ENCODE data around the gene ST3GAL3.
A peak's percentile ranks its signal among the peaks of the same experiment; 100 is the strongest.

The ST3GAL3 gene

DNA sequence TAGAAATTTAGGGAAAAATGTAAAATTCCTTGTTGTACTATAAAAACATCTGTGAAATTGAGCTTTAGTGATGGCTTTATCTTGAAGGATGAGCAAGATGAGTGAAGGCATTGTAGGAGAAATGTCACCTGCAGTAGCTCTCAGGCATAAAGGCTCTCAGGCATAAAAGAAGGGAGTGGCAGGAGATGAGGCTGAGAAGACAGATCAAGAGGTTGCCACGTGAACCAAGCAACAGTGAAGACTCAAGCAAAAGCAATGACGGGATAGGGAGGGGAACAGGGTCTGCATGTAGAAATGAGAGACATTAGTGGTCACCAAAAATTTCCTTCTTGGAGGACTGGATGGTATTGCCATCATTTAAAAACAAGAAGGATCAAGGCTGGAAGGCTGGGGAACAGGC, 98.8 kb downstream of the ST3GAL3 start:
- Histone ChIP-seq H3K4me1 (ENCODE audit: control insufficient read depth, insufficient read depth, low read length) (no peaks in the 10 kb centered on the region), H3K36me3 (ENCODE audit: insufficient read depth, low read length) (peaks cover 3% of the 10 kb centered on the region), H3K4me3 (ENCODE audit: low read length) (no peak overlapping the region)

DNA sequence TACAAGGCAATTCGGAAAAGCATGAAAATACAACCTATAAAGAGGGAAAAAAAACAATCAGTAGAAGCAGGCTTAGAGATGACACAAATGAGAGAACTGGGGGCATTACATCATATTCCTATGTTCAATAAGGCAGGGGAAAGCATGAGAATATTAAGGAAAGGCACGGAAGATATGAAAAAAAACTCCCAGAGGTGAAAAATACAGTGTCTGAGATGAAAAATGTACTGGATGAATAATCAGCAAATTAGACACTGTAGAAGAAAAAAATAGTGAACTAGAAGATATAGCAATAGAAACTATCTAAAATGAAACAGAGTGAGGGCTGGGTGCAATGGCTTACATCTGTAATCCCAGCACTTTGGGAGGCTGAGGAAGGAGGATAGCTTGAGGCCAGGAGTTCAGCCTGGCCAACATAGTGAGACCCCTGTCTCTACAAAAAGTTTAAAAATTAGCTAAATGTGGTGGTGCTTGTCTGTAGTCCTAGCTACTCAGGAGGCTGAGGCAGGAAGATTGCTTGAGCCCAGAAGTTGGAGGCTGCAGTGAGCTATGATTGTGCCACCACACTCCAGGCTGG, 101.8 kb downstream of the ST3GAL3 start:
- Histone ChIP-seq H3K36me3 (ENCODE audit: insufficient read depth, low read length) (no peaks in the 10 kb centered on the region), H3K4me2 (ENCODE audit: low read length) (no peak overlapping the region), H3K4me1 (ENCODE audit: control insufficient read depth, insufficient read depth, low read length) (no peaks in the 10 kb centered on the region), H3K9me3 (replicated peaks; ENCODE audit: low read length) (no peaks in the 10 kb centered on the region), H3K27me3 (ENCODE audit: control insufficient read depth, insufficient read depth, low read length) (no peaks in the 10 kb centered on the region), H3K4me3 (ENCODE audit: low read length) (no peak overlapping the region), H3K9ac (ENCODE audit: low read depth, low read length) (no peak overlapping the region)

More for the DNA sequence above, 98.8 kb downstream of the ST3GAL3 start:
- Histone ChIP-seq H3K9me3 (replicated peaks; ENCODE audit: low read length) (no peaks in the 10 kb centered on the region), H3K27me3 (ENCODE audit: control insufficient read depth, insufficient read depth, low read length) (no peaks in the 10 kb centered on the region), H3K4me2 (ENCODE audit: low read length) (no peak overlapping the region), H3K9ac (ENCODE audit: low read depth, low read length) (no peak overlapping the region)

DNA sequence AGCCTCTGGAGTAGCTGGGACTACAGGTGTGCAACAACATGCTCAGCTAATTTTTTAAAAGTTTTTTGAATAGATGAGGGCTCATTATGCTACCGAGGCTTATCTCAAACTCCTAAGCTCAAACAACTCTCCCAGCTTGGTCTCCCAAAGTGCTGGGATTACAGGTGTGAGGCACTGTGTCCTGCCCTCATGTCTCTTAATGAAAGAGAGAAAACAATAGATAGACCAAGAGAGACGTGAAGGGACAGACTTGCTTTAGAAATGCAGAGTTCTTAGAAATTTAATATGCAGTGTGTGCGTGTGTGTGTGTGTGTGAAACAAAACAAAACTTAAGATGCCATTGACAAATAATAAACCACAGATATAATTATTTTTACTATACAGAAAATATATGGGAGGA, 105.2 kb downstream of the ST3GAL3 start:
- H3K4me1 ChIP-seq (ENCODE audit: control insufficient read depth, insufficient read depth, low read length), result no peaks in the 10 kb centered on the region
- H3K4me3 ChIP-seq (ENCODE audit: low read length), result no peak overlapping the region
- no peaks in the 10 kb centered on the region for H3K9me3 ChIP-seq (replicated peaks; ENCODE audit: low read length)
- no peaks in the 10 kb centered on the region for H3K27me3 ChIP-seq (ENCODE audit: control insufficient read depth, insufficient read depth, low read length)
- H3K36me3 ChIP-seq (ENCODE audit: insufficient read depth, low read length), result peaks cover 10% of the 10 kb centered on the region
- no peak overlapping the region for H3K9ac ChIP-seq (ENCODE audit: low read depth, low read length)
- no peak overlapping the region for H3K4me2 ChIP-seq (ENCODE audit: low read length)

DNA sequence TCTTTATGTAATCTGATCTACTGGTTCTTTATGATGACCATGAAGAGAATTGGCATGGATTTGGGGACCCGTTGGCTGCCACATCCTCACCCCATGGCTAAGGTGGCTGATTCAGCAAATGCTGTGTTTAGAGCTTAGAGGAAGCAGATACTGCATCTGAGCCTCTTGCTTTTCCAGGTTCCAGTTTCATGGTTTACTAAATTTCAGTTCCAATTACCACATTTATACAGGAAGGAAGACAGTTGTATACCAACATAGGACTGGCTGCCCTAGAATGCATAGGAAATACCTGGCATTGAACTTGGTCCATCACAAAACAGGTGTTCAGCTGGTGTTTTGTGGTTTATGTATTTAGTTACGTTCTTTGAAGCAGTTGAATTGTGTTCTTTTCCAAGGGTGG, 107.1 kb downstream of the ST3GAL3 start:
- H3K9me3 ChIP-seq (replicated peaks; ENCODE audit: low read length), result no peaks in the 10 kb centered on the region
- H3K27me3 ChIP-seq (ENCODE audit: control insufficient read depth, insufficient read depth, low read length), result no peaks in the 10 kb centered on the region
- no peak overlapping the region for H3K4me3 ChIP-seq (ENCODE audit: low read length)
- H3K9ac ChIP-seq (ENCODE audit: low read depth, low read length), result no peak overlapping the region
- H3K4me1 ChIP-seq (ENCODE audit: control insufficient read depth, insufficient read depth, low read length), result no peaks in the 10 kb centered on the region
- H3K36me3 ChIP-seq (ENCODE audit: insufficient read depth, low read length), result peaks cover 11% of the 10 kb centered on the region
- H3K4me2 ChIP-seq (ENCODE audit: low read length), result no peak overlapping the region

DNA sequence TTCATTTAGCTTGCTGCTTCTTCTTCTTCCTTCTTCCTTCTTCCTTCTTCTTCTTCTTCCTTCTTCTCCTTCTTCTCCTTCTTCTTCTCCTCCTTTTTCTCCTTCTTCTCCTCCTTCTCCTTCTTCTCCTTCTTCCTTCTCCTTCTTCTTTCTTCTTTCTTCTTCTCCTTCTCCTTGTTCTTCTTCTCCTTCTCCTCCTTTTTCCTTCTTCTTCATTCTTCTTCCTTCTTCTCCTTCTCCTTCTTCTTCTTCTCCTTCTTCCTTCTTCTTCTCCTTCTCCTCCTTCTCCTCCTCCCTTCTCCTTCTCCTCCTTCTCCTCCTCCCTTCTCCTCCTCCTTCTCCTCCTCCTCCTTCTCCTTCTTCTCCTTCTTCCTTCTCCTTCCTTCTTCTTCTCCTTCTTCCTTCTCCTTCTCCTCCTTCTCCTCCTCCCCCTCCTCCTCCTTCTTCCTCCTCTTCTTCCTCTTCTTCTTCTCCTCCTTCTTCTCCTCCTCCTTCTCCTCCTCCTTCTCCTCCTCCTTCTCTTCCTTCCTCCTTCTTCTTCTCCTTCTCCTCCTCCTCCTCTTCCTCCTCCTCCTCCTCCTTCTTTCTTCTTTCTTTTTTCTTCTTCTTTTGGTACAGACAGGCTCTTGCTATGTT, 110.1 kb downstream of the ST3GAL3 start:
- no peak overlapping the region for H3K4me3 ChIP-seq (ENCODE audit: low read length)
- H3K9me3 ChIP-seq (replicated peaks; ENCODE audit: low read length), result no peaks in the 10 kb centered on the region
- H3K9ac ChIP-seq (ENCODE audit: low read depth, low read length), result no peak overlapping the region
- H3K27me3 ChIP-seq (ENCODE audit: control insufficient read depth, insufficient read depth, low read length), result no peaks in the 10 kb centered on the region
- peaks cover 11% of the 10 kb centered on the region for H3K4me1 ChIP-seq (ENCODE audit: control insufficient read depth, insufficient read depth, low read length)
- no peak overlapping the region for H3K4me2 ChIP-seq (ENCODE audit: low read length)
- H3K36me3 ChIP-seq (ENCODE audit: insufficient read depth, low read length), result peaks cover 16% of the 10 kb centered on the region

DNA sequence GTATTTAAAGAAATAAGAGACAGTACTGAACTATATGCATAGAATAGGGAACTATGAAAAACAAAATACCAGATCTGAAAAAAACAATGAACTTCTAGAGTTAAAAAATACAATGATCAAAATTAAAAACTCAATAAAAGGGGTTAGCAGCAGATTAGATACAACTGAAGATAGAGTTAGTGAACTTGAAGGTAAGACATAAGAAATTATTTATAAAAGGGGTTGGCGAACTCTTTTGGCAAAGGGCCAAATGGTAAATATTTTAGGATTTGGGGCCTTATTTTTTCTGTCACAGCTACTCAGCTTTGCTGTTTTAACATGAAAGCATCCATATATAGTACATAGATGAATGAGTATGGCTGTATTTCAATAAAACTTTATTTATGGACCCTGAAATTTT, 111.4 kb downstream of the ST3GAL3 start:
- Histone ChIP-seq H3K36me3 (ENCODE audit: insufficient read depth, low read length) (peaks cover 16% of the 10 kb centered on the region), H3K27me3 (ENCODE audit: control insufficient read depth, insufficient read depth, low read length) (no peaks in the 10 kb centered on the region), H3K9me3 (replicated peaks; ENCODE audit: low read length) (no peaks in the 10 kb centered on the region), H3K4me1 (ENCODE audit: control insufficient read depth, insufficient read depth, low read length) (peaks cover 13% of the 10 kb centered on the region), H3K4me2 (ENCODE audit: low read length) (no peak overlapping the region), H3K4me3 (ENCODE audit: low read length) (no peak overlapping the region), H3K9ac (ENCODE audit: low read depth, low read length) (no peak overlapping the region)

DNA sequence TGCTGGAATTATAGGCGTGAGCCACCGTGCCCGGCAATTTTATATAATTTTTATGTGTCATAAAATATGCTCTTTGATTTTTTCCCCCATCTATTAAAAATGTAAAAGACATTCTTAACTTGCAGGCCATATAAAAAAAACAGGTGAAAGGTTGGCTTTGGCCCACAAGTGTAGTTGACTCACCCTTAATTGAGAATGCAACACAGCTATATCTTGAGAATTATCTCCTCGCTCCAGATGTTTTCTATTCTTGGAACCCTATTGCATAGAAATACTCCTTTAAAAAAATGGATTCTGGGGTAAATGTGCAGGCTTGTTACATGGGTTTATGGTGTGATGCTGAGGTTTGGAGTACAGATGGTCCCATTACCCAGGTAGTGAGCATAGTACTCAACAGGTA, 112.0 kb downstream of the ST3GAL3 start:
- no peak overlapping the region for H3K4me3 ChIP-seq (ENCODE audit: low read length)
- peaks cover 16% of the 10 kb centered on the region for H3K36me3 ChIP-seq (ENCODE audit: insufficient read depth, low read length)
- H3K9ac ChIP-seq (ENCODE audit: low read depth, low read length), result no peak overlapping the region
- no peaks in the 10 kb centered on the region for H3K9me3 ChIP-seq (replicated peaks; ENCODE audit: low read length)
- H3K4me1 ChIP-seq (ENCODE audit: control insufficient read depth, insufficient read depth, low read length), result peaks cover 13% of the 10 kb centered on the region
- H3K4me2 ChIP-seq (ENCODE audit: low read length), result no peak overlapping the region
- no peaks in the 10 kb centered on the region for H3K27me3 ChIP-seq (ENCODE audit: control insufficient read depth, insufficient read depth, low read length)

DNA sequence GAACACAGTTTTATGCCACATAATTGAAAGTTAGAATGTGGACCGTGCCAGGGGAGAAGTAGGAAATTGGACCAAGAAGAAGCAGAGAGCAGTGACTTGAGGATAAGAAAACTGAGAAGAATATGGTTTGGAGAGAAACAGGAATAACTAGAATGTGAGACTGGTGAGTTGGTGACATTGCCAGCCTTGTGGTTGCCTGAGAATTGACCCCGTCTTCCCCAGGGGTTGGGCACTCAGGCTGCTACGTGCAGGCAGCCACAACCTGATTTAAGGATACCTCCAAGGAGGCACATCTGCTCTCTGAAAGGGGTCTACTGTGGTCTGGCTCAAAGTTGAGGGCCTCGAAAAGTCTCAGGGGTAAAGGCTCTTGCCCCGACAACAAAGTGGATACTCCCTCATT, 114.1 kb downstream of the ST3GAL3 start:
- no peaks in the 10 kb centered on the region for H3K27me3 ChIP-seq (ENCODE audit: control insufficient read depth, insufficient read depth, low read length)
- peaks cover 13% of the 10 kb centered on the region for H3K4me1 ChIP-seq (ENCODE audit: control insufficient read depth, insufficient read depth, low read length)
- no peak overlapping the region for H3K4me2 ChIP-seq (ENCODE audit: low read length)
- no peaks in the 10 kb centered on the region for H3K9me3 ChIP-seq (replicated peaks; ENCODE audit: low read length)
- H3K36me3 ChIP-seq (ENCODE audit: insufficient read depth, low read length), result peaks cover 7% of the 10 kb centered on the region
- H3K4me3 ChIP-seq (ENCODE audit: low read length), result no peak overlapping the region
- no peak overlapping the region for H3K9ac ChIP-seq (ENCODE audit: low read depth, low read length)

DNA sequence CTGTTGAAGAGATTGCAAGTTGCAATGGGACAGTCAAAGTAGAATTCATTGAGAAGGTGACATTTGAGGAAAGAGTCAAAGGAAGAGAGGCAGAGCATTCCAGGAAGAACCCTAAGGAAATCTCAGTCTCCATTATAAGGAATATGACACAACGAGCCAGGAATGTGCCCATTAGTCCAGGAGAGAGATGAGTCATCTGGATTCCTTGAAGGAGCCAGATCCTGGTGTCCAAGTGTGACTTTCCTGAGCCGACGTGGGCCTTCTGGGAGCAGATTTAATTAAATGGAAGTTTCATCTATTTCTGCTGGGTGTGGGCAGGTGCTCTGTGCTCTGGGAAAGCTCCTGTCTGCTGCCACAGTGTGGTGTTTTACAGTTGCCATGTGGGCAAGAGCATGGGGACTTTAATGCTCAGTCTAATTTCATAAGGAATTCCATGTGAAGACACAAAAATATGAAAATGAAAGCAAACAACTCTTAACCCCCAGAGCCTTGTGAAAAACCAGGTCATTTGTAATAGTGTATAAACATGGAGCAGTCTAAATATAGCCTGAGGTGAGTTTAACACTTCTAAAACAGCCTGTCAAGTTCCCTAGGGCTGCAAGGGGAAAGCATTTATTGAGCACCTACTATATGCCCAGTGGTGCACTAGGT, 114.8 kb downstream of the ST3GAL3 start:
- Histone ChIP-seq H3K9ac (ENCODE audit: low read depth, low read length) (no peak overlapping the region), H3K4me1 (ENCODE audit: control insufficient read depth, insufficient read depth, low read length) (peaks cover 13% of the 10 kb centered on the region), H3K4me2 (ENCODE audit: low read length) (peak overlapping the region; percentile 48), H3K27me3 (ENCODE audit: control insufficient read depth, insufficient read depth, low read length) (no peaks in the 10 kb centered on the region), H3K4me3 (ENCODE audit: low read length) (no peak overlapping the region), H3K36me3 (ENCODE audit: insufficient read depth, low read length) (peaks cover 6% of the 10 kb centered on the region), H3K9me3 (replicated peaks; ENCODE audit: low read length) (no peaks in the 10 kb centered on the region)

DNA sequence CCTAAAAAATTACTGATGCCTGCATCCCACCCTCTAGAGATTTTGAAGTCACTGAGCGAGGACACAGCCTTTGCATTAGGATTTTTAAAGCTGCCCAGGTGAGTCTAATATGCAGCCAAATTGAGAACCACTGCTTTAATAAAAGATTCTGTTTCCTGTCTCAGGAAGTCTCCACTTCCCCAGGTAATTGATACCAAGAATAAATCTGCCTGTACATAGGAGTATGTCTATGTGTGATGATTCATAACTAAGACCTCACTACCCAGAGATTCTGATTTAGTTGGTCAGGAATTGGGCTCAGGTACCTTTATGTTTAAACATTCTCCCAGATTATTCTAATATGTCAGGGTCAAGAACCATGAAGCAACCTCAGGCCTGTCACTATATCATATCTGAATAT, 117.5 kb downstream of the ST3GAL3 start:
- Histone ChIP-seq H3K9ac (ENCODE audit: low read depth, low read length) (no peak overlapping the region), H3K4me2 (ENCODE audit: low read length) (no peak overlapping the region), H3K36me3 (ENCODE audit: insufficient read depth, low read length) (peaks cover 1% of the 10 kb centered on the region), H3K9me3 (replicated peaks; ENCODE audit: low read length) (no peaks in the 10 kb centered on the region), H3K4me1 (ENCODE audit: control insufficient read depth, insufficient read depth, low read length) (peaks cover 13% of the 10 kb centered on the region), H3K4me3 (ENCODE audit: low read length) (no peak overlapping the region), H3K27me3 (ENCODE audit: control insufficient read depth, insufficient read depth, low read length) (no peaks in the 10 kb centered on the region)

DNA sequence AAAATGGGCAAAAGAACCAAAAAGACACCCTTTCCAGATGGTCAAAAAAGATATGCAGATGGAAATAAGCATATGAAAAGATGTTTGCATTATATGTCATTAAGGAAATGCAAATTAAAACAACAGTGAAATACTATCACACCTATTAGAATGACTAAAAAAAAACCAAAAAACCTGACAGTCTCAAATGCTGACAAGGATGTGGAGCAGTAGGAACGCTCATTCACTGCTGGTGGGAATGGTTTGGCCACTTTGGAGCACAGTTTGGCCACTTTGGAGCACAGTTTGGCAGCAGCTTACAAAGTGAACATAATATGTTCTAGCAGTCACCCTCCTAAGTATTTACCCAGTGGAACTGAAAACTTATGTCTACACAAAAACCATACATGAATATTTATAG, 121.2 kb downstream of the ST3GAL3 start:
- Histone ChIP-seq H3K4me3 (ENCODE audit: low read length) (no peak overlapping the region), H3K27me3 (ENCODE audit: control insufficient read depth, insufficient read depth, low read length) (no peaks in the 10 kb centered on the region), H3K4me1 (ENCODE audit: control insufficient read depth, insufficient read depth, low read length) (peaks cover 8% of the 10 kb centered on the region), H3K4me2 (ENCODE audit: low read length) (no peak overlapping the region), H3K9ac (ENCODE audit: low read depth, low read length) (no peak overlapping the region), H3K9me3 (replicated peaks; ENCODE audit: low read length) (no peaks in the 10 kb centered on the region), H3K36me3 (ENCODE audit: insufficient read depth, low read length) (peaks cover 6% of the 10 kb centered on the region)

DNA sequence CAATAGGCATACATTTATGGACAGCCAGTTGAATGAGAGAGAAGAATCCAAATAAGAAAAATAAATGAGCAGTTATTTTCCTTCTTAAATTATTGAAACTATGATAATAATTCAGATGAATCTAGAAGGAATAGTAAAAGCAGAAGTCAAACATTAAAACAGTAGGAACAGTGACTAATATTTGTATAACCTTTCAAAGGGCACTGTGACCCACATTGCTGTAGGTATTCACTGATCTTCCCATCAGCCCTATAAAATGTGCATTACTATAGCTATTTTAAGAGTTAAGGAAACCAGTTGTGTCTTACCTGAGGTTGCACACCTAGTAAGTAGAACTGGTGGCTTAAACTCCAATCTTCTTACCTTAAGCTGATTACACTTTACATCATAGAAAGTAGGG, 123.5 kb downstream of the ST3GAL3 start:
- no peaks in the 10 kb centered on the region for H3K27me3 ChIP-seq (ENCODE audit: control insufficient read depth, insufficient read depth, low read length)
- H3K36me3 ChIP-seq (ENCODE audit: insufficient read depth, low read length), result peaks cover 6% of the 10 kb centered on the region
- no peaks in the 10 kb centered on the region for H3K9me3 ChIP-seq (replicated peaks; ENCODE audit: low read length)
- H3K4me3 ChIP-seq (ENCODE audit: low read length), result no peak overlapping the region
- peaks cover 30% of the 10 kb centered on the region for H3K4me1 ChIP-seq (ENCODE audit: control insufficient read depth, insufficient read depth, low read length)
- H3K4me2 ChIP-seq (ENCODE audit: low read length), result no peak overlapping the region
- H3K9ac ChIP-seq (ENCODE audit: low read depth, low read length), result no peak overlapping the region
